NCI-H748 treated with DMSO at 0.1 percent for 48 hours (cell line): ENCODE results near the gene CDKN1A.
"Not testable (repeated sequence)": the region's sequence is repeated elsewhere in the genome, so short reads cannot be mapped to it uniquely, and the experiment has no call there.

Source experiments
- DNase-seq: peaks from one replicate; lab custom pipeline; 2025; lab: John Stamatoyannopoulos, UW

The CDKN1A gene

DNA sequence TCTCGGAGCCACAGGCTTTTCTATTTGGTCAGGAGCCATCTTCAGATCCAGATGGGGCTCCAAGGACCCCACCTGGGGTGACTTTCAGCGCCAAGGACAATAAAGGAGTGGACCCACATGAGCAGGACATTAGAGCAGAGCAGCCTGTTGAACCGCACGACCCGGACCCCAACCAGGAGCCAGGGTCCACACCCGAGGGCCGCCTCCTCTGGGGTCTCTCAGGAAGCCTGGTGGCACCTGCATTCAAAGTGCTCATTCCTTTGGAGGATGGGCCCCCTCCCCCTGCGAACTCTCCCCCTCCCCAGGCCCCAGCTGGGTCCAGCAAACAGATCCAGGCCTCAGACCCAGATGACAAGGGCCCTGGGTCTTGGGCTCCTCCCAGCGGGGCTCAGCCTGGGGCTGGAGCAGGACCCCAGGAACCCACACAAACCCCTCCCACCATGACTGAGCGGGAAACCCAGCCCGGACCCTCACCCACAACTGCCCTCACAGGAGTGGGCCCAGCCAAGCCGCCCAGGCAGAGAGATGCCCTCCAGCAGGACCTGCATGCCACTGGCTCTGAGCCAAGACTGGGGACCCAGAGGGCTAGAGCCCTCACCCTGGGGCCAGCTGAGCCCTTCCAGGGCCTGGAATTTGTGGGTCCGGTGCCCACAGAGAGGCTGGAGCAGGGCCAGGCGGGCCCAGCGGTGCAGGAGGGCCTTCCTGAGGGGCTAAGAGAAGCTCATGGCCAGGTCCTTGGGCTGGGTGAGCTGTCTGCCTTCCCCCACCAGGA, 43.0 kb downstream of the CDKN1A start:
- DNase-seq = no peak

DNA sequence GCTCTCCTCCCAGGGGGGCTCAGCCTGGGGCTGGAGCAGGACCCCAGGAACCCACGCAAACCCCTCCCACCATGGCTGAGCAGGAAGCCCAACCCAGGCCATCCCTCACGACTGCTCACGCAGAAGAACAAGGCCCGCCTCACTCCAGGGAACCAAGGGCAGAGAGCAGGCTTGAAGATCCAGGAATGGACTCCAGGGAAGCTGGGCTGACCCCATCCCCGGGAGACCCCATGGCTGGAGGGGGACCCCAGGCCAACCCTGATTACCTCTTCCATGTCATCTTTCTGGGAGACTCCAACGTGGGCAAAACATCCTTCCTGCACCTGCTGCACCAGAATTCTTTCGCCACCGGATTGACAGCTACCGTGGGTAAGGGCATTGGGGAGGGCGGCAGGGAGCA, 43.9 kb downstream of the CDKN1A start:
- DNase-seq = no peak

DNA sequence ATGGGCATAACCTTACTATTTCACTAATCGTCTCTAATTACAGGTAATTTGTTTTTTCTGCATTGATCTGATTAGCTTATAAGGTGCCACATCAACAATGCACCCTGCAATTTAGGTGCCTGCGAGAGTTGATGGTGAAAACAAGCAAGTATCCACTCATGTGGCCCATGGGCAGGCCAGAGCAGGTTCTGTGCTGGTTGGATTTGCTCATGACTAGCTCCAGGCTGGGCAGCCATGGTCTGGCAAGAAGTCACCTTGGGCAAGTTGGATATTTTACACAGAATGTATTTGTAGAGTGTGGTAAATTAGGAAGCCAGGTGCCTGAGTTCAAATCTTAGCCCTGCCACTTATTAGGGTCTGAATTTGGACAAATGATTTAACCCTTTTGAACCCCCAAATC, 44.4 kb downstream of the CDKN1A start:
- no peak for DNase-seq

DNA sequence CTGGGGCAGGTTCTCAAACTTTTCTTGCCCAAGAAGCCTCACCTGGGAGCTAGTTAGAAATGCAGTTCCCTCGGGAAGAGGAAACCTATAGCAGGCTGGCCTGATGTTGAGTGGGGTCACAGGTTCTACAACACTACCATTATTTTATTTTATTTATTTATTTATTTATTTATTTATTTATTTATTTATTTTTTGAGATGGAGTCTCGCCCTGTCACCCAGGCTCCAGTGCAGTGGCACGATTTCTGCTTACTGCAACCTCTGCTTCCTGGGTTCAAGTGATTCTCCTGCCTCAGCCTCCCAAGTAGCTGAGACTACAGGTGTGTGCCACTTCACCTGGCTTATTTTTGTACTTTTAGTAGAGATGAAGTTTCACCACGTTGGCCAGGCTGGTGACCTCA, 45.5 kb downstream of the CDKN1A start:
- not testable (repeated sequence) for DNase-seq

DNA sequence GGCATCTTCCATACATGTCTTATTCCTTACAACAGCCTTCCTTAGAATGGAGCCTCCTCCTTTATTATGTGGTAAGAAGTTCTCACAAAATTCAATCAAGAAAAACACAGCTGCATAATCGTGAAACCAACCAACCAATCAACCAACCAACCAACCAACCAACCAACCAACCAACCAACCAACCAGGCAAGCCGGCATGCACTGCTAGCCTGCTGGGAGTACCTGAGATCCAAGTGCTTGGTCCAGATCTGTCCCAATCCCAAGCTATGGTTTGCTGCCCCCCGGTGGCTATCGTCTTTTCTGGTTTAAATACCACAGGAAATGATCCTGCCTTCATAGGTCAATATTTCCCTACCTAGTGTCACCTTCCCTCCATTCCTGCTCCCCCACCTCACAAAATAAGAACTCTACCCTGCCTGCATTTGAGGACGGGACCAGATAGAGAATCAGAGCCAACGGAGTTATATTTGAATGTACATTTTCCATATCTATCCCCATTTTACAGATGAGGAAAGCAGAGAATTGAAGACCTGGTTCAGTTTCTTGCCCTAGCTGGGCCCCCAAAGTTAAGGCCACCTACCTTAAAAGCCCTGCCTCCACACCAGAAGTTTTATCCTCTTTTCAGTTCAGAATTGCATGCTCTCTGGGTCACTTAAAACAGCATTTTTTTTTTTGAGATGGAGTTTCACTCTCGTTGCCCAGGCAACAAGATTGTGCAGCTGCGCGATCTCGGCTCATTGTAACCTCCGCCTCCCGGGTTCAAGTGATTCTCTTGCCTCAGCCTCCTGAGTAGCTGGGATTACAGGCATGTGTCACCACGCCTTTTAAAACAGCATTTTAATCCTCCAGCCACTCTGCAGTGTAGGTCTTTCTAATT, 46.2 kb downstream of the CDKN1A start:
- DNase-seq = peak; percentile 54

DNA sequence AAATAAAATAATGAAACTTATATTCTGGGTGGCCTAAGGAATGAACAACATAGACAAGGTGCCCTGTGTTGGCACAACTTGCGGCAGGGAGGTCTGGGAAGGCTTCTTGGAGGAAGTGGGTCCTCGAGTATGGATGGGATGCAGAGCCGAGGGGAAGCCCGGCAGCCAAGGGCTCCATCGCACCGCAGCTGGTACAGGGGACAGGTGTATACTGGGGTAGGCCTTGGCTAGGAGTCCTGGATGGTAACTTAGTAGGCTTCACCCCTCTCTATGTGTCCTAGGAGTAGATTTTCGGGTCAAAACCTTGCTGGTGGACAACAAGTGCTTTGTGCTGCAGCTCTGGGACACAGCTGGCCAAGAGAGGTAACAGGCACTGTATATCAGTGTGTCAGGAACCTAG, 47.1 kb downstream of the CDKN1A start:
- no peak for DNase-seq

DNA sequence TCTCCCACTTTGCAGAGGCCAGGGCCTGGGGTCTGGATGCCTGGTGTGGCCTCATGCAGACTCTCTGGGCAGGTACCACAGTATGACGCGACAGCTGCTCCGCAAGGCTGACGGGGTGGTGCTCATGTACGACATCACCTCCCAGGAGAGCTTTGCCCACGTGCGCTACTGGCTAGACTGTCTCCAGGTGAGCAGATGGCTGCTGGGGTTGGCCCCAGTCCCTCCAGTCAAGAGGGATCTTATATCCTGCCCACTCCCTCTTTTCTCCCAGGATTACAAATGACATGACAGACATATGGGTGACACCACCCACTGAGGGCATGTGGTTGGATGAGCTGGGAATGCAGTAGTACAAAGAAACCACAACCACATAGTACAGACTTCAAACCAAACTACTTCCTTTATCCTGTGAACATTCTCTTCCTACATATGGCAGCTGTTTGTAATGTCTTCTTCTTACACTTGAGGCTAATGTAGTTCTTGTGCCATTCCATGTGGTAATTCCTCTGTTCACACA, 49.0 kb downstream of the CDKN1A start:
- DNase-seq = no peak

DNA sequence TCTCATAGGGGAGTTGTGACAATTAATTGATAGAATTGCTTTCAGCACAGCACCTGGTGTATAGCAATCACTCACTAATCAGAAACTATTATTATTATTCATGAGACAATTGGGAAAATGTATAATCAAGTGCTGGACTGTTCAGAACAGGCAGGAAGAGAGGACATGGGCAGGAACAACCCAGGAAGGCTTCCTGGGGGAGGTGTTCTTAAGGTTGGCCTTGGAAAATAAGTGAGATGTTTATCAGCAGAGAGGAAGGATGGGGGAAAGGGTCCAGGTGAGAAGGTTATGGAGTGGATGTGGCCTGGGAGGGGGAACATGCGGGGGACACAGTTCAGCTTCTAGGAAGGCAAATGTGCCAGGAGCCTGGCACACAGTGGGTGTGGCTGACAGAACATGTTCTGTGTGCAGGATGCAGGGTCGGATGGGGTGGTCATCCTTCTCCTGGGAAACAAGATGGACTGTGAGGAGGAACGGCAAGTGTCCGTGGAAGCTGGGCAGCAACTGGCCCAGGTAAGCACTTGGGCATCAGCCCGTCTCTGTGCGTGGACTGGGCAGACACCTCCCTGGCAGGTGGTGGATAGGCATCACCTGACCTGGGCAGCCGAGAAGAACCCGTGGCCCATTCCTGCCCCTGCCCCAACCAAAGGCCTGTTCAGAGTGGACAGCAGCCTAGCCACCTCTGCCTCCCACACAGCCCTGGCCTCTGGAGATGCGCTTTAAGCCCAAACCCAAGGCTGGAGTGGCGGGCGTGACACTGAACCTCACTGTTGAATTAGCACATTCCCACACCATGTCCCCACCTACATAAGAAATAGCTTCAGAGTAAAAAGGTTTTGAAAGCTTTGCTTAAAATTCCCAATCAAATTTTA, 50.0 kb downstream of the CDKN1A start:
- DNase-seq = no peak

DNA sequence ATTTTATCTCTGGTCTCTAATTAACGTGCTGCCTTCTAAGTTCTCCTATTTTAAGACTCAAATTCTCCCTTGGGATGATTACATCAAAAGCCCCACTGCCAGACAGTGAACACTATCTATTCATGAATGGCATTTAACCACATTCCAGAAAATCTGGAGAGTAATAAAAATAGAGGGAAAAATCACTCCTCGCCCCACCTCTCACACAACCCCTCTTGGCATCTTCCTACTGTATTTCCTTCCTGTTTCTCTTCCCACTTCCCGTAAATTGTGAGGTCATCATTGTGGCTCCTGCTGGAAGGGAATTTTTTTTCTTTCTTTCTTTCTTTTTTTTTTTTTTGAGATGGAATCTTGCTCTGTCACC, 50.6 kb downstream of the CDKN1A start:
- DNase-seq = no peak

DNA sequence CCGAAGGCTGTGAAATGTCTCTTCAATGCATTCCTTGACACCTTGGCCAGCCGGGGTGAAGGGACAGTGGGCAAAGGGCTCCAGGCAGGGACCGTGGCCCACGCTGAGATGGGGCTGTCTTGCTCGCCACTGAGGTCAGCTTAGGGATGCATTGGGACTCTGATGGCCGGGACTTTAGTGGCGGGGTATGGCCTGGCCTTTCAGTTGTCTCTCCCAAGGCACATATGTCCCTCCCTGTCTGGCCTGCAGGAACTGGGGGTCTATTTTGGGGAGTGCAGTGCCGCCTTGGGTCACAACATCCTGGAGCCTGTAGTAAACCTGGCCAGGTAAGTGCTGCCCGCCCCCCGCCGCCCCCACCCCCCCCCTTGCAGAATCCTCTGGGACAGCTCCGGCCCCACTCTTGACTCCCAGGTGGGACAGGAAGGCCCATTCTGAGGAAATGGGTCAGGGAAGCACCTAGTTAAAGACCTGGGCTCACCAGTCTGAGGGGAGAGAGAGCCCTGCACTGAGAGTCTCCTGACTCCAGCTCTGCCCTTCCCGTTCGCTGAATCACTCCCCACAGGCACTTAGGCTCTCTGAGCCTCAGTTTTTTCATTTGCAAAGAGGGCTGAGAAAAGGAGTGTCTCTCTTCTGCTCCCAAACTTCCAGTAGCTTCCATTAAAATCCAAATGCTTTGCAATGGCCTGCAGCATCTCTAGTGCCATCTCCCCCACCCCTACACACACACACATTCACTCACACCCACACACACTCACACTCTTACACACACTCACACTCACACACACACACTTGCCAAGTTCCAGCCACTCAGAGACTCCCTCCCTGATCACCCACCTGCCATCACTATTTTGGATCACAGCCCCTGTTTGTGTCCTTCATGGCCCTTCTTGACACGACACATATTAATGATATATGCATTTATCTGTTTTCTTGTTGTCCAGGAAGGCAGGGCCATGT, 52.2 kb downstream of the CDKN1A start:
- no peak for DNase-seq

DNA sequence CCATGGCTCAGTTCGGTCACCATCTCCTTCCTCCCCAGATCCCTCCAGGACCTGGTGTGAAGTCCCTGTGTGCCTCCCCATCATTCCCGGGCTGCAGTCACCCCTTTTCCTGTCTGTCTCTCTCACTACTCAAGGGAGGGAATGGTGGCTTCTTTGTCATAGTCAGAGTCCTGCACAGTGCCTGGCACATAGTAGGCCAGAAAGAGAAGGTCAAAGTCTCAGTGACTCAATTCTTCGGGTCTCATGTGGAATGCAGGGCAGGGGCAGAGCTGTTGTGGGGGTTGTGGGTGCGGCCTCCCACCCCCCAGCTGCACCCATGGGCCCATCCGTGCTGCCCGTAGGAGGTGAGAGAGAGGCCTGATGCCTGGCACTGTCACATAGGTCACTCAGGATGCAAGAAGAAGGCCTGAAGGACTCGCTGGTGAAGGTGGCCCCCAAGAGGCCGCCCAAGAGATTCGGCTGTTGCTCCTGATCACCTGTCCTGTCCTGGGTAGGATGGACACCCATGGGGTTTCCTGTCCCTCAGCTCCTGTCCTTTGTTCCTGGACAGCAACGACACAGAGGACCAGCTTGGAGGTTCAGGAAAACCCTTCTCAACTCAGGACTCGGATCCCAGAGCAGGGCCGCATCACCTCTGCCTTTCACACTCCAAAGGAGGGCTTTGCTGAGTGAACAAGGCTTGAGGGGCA, 53.3 kb downstream of the CDKN1A start:
- DNase-seq = no peak

DNA sequence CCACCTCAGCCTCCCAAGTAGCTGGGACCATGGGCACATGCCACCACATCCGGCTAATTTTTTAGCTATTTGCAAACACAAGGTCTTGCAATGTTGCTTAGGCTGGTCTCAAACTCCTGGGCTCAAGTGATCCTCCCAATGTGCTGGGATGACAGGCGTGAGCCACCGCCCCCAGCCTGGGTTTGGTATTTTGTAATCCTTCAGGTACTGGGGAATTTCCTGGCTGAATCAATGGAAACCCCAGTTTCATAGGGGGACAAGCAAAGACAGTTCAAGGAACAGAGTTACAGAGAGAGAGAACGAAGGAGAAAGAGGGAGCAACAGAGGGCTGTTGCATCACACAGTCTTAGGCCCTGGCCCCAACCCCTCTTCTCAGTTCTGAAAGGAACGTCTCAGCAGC, 54.8 kb downstream of the CDKN1A start:
- no peak for DNase-seq

DNA sequence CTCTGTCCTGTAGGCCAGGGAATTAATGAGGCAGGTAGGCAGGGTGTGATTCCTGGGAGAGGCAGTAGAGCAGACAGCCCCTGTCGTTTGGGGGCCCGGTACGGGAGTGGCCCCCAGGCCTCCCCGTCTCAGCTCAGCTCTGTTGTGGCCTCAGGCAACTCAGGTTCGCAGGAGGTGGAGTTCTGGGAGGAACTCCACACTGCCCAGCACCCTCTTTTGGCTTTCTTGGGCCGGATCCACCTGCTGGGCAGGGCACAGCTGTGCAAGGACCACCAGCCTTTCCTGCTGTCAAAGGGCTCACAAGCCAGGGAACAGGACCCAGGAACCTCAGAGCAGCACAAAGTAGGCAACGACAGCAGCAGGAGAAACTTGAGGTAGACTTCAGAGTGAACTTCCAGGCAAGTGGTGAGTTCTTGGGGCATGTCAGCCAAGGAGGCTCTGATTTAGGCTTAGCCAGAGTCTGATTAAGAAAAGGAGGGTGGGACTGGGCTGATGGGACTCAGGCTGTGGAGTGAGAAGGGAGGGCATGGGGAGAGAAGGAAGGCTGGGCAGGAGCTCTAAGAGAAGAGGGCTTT, 56.1 kb downstream of the CDKN1A start:
- DNase-seq = no peak

DNA sequence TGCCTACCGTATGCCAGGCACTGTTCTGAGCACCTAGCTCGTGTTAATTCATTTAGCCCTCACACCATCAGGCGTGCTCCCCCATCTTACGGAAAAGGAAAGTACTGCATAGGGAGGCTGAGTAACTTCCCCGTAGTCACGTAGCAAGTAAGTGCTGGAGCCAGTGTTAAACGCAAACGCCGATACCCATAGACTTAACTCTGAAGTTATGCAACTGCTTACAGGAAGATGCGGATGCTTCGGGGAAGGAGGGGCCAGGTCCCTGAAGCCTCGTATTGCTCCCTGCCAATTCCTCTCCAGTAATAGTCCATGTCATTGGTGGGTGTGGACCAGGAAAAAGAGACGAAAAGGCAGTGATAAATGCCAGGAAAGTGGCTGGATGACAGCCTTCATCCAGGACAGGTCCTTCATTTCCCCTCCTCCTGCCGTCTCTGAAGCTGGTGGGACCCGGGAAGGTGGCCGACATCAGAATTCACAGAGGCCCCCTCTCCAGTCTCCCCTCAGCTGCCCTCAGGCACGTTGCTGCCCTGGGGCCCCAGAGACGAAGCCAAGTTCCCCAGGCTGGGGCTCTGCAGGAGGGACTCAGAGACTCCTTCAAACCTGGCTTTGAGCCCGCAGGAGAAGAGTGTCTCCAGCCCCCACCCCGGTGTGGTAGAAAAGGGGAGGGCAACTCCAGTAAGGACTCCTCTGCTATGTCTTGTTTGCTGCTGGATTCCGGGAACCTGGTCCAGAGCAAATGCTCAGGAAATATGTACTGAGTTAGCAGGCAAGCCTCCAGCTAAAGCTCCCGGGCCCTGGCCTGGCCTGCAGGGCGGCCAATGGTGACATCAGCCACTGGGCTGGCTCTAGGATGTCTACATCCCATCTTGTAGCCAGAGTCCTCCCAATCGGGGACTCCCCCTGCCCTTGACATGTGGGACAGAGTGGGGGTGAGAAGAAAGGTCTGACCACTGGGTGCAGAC, 56.9 kb downstream of the CDKN1A start:
- no peak for DNase-seq
